Measurements from ENCODE around the gene MTMR2. TPM values are rescaled to one million over a fixed set of nuclear protein-coding genes. Genes with fewer than 3 reads are reported as not detected.
A peak's percentile ranks its signal among the peaks of the same experiment; 100 is the strongest.

Gene MTMR2
- total RNA-seq, 1 donor from 2014 or later: 14.7 TPM

GRCh38 chr11:95920460-95921105 is 3.3 kb downstream of the MTMR2 start:
- intact Hi-C loops (cut with DNase I): loop anchor here (5.0 kb wide), 1 partner anchor 422 kb away; the partner anchor contains the start of gene MAML2
- DNase-seq (ENCODE audit: missing footprints): no peak
- ATAC-seq: no peak

- intact Hi-C loops (cut with DNase I): no loop called here
- DNase-seq (ENCODE audit: missing footprints) (no peak), ATAC-seq (no peak)
These were observed 4.4 kb downstream of the MTMR2 start for GRCh38 chr11:95919514-95919913.

- intact Hi-C loops (cut with DNase I): no loop called here
- ATAC-seq (no peak), DNase-seq (ENCODE audit: missing footprints) (no peak)
These were observed 5.2 kb downstream of the MTMR2 start for GRCh38 chr11:95918720-95919119.

GRCh38 chr11:95918056-95918455 is 5.9 kb downstream of the MTMR2 start:
- DNase-seq (ENCODE audit: missing footprints) (no peak), ATAC-seq (no peak)
- intact Hi-C loops (cut with DNase I): no loop called here

- no peak for DNase-seq (ENCODE audit: missing footprints)
- ATAC-seq: no peak
- intact Hi-C loops (cut with DNase I): no loop called here
These were observed 6.5 kb downstream of the MTMR2 start for GRCh38 chr11:95917193-95918036.

GRCh38 chr11:95916049-95916448 is 7.9 kb downstream of the MTMR2 start:
- intact Hi-C loops (cut with DNase I): no loop called here
- ATAC-seq: no peak
- no peak for DNase-seq (ENCODE audit: missing footprints)

- DNase-seq (ENCODE audit: missing footprints) (no peak), ATAC-seq (peak; percentile 16)
- intact Hi-C loops (cut with DNase I): no loop called here
These were observed 8.9 kb downstream of the MTMR2 start for GRCh38 chr11:95915051-95915450.

GRCh38 chr11:95913830-95914615 is 9.9 kb downstream of the MTMR2 start:
- DNase-seq (ENCODE audit: missing footprints): no peak
- ATAC-seq: no peak
- intact Hi-C loops (cut with DNase I): no loop called here

GRCh38 chr11:95912902-95913560 is 10.9 kb downstream of the MTMR2 start:
- ATAC-seq: no peak
- intact Hi-C loops (cut with DNase I): no loop called here
- no peak for DNase-seq (ENCODE audit: missing footprints)

- ATAC-seq: no peak
- DNase-seq (ENCODE audit: missing footprints): no peak
- intact Hi-C loops (cut with DNase I): no loop called here
These were observed 12.5 kb downstream of the MTMR2 start for GRCh38 chr11:95911369-95911759.

GRCh38 chr11:95910638-95911368 is 13.1 kb downstream of the MTMR2 start:
- DNase-seq (ENCODE audit: missing footprints): no peak
- ATAC-seq: no peak
- intact Hi-C loops (cut with DNase I): no loop called here

GRCh38 chr11:95908826-95909225 is 15.1 kb downstream of the MTMR2 start:
- ATAC-seq: no peak

GRCh38 chr11:95907476-95907875 is 16.4 kb downstream of the MTMR2 start:
- no peak for DNase-seq (ENCODE audit: missing footprints)
- intact Hi-C loops (cut with DNase I): no loop called here
- ATAC-seq: no peak

More at GRCh38 chr11:95908826-95909225, 15.1 kb downstream of the MTMR2 start:
- DNase-seq (ENCODE audit: missing footprints): no peak
- intact Hi-C loops (cut with DNase I): no loop called here

- DNase-seq (ENCODE audit: missing footprints): no peak
- no peak for ATAC-seq
- intact Hi-C loops (cut with DNase I): no loop called here
These were observed 19.8 kb downstream of the MTMR2 start for GRCh38 chr11:95904009-95904650.

GRCh38 chr11:95898782-95899181 is 25.1 kb downstream of the MTMR2 start:
- intact Hi-C loops (cut with DNase I): no loop called here
- no peak for ATAC-seq
- DNase-seq (ENCODE audit: missing footprints): no peak

GRCh38 chr11:95897731-95898130 is 26.2 kb downstream of the MTMR2 start:
- intact Hi-C loops (cut with DNase I): no loop called here
- no peak for ATAC-seq
- DNase-seq (ENCODE audit: missing footprints): no peak

GRCh38 chr11:95895815-95896214 is 28.1 kb downstream of the MTMR2 start:
- DNase-seq (ENCODE audit: missing footprints) (no peak), ATAC-seq (no peak)
- intact Hi-C loops (cut with DNase I): no loop called here

Measured in Right ventricle myocardium inferior (tissue), 1 donor.